ENCODE measurements around the gene TMEM33.

DNA sequence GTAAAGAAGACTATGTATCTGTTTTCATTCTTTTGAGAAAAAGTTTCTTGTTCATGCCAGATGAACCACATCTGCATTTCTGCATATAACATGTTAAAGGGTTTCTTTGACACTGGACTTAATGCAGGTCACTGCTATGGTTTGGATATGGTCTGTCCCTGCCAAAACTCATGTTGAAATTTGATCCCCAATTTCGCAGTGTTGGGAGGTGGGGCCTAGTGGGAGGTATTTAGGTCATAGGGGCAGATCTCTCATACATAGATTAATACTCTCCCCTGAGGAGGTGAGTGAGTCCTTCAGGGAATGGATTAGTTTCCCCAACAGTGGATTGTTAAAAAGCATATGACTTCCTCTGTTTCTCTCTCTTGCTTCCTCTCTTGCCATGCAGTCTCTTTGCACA lies 45.9 kb upstream of the TMEM33 start:
- TF ChIP-seq, protein P1, sequence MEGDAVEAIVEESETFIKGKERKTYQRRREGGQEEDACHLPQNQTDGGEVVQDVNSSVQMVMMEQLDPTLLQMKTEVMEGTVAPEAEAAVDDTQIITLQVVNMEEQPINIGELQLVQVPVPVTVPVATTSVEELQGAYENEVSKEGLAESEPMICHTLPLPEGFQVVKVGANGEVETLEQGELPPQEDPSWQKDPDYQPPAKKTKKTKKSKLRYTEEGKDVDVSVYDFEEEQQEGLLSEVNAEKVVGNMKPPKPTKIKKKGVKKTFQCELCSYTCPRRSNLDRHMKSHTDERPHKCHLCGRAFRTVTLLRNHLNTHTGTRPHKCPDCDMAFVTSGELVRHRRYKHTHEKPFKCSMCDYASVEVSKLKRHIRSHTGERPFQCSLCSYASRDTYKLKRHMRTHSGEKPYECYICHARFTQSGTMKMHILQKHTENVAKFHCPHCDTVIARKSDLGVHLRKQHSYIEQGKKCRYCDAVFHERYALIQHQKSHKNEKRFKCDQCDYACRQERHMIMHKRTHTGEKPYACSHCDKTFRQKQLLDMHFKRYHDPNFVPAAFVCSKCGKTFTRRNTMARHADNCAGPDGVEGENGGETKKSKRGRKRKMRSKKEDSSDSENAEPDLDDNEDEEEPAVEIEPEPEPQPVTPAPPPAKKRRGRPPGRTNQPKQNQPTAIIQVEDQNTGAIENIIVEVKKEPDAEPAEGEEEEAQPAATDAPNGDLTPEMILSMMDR (IDR thresholded peaks at IDR 0.05; ENCODE audit: low read depth, low read length), result no peak
- no peak for TF ChIP-seq EZH2phosphoT487 (IDR thresholded peaks at IDR 0.05; ENCODE audit: low read depth)

Measured in OCI-LY3 (cell line).